ENCODE data around the gene ZXDA. TPM values are rescaled to one million over a fixed set of nuclear protein-coding genes. Genes with fewer than 3 reads are reported as not detected.

ZXDA gene
- total RNA-seq, 4 donors from 2014 or later = 8.1 to 9.1 (median 8.9) TPM

DNA sequence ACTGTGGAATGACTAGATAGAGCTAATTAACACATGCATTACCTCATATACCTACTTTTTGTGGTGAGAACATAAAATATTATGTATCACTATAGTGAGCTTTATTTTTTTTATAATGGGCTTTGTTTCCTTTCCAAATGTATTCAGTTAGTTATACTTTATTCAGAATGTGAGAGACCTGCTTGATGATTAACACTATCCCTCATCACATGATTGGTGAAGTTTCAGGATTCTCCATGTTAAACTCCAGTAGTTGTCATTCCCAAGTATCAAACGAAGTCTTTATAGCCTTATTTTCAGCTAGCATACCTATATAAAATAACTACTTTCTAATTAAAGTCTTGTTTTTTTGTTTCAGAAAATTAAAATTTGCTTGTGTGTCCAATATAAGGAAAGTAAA is 8.8 kb downstream of the ZXDA start:
- 45% methylated on average over 1 of the region's 1 CpG for WGBS
- Histone ChIP-seq H3K4me3 (no peak overlapping the region), H3K27ac (replicated peaks in 1 of 4) (peak overlapping the region in 3 of 4 donors; percentile 48 to 66 (median 57)), H3K9me3 (no peaks in the 10 kb centered on the region), H3K4me1 (peaks cover 6 to 58% (median 27%) of the 10 kb centered on the region in 4 donors), H3K36me3 (no peaks in the 10 kb centered on the region), H3K27me3 (no peaks in the 10 kb centered on the region)
- TF ChIP-seq POLR2A (IDR thresholded peaks at IDR 0.05; ENCODE audit: low read depth) = no peak
- TF ChIP-seq, protein P1, sequence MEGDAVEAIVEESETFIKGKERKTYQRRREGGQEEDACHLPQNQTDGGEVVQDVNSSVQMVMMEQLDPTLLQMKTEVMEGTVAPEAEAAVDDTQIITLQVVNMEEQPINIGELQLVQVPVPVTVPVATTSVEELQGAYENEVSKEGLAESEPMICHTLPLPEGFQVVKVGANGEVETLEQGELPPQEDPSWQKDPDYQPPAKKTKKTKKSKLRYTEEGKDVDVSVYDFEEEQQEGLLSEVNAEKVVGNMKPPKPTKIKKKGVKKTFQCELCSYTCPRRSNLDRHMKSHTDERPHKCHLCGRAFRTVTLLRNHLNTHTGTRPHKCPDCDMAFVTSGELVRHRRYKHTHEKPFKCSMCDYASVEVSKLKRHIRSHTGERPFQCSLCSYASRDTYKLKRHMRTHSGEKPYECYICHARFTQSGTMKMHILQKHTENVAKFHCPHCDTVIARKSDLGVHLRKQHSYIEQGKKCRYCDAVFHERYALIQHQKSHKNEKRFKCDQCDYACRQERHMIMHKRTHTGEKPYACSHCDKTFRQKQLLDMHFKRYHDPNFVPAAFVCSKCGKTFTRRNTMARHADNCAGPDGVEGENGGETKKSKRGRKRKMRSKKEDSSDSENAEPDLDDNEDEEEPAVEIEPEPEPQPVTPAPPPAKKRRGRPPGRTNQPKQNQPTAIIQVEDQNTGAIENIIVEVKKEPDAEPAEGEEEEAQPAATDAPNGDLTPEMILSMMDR (IDR thresholded peaks at IDR 0.05) = no peak
- no peak for TF ChIP-seq POLR2AphosphoS5 (IDR thresholded peaks at IDR 0.05)
- no peak for TF ChIP-seq EP300 (IDR thresholded peaks at IDR 0.05)
- intact Hi-C loops (cut with DNase I) = no loop called here
- no peak for DNase-seq (ENCODE audit: extremely low spot score)

DNA sequence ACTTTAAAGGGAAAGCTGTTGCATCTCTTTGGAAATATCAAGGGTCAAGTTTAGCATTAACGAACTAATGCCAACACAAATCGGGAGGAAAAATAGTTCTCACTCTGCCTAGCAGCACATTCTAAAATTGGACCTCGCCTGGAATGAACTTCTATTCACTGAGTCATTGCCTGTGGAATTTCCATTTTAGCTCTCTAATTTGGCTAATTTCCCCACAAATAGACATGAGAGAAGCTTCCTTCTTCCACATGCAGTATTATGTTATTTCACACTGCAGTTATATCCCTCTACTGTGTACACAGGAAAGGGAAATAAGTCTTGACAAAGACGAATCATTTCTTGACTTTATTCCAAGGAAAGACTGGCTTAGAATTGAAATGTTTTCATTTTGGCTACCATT is 9.3 kb downstream of the ZXDA start:
- 31% methylated on average over 4 of the region's 4 CpGs for WGBS
- no peaks in the 10 kb centered on the region for H3K36me3 ChIP-seq
- intact Hi-C loops (cut with DNase I) = no loop called here
- H3K9me3 ChIP-seq = no peaks in the 10 kb centered on the region
- peak overlapping the region in 2 of 4 donors; percentile 6 to 24 for H3K4me3 ChIP-seq
- DNase-seq (ENCODE audit: extremely low spot score) = no peak
- H3K27me3 ChIP-seq = no peaks in the 10 kb centered on the region
- H3K4me1 ChIP-seq = peaks cover 3 to 53% (median 23%) of the 10 kb centered on the region in 4 donors
- TF ChIP-seq, protein P1 (IDR thresholded peaks at IDR 0.05) = no peak
- TF ChIP-seq POLR2AphosphoS5 (IDR thresholded peaks at IDR 0.05) (peak in 1 of 2 donors; percentile 28), POLR2A (IDR thresholded peaks at IDR 0.05; ENCODE audit: low read depth) (no peak), EP300 (IDR thresholded peaks at IDR 0.05) (no peak)
- H3K27ac ChIP-seq (replicated peaks in 1 of 4) = peak overlapping the region; percentile 17 to 66 (median 52)

DNA sequence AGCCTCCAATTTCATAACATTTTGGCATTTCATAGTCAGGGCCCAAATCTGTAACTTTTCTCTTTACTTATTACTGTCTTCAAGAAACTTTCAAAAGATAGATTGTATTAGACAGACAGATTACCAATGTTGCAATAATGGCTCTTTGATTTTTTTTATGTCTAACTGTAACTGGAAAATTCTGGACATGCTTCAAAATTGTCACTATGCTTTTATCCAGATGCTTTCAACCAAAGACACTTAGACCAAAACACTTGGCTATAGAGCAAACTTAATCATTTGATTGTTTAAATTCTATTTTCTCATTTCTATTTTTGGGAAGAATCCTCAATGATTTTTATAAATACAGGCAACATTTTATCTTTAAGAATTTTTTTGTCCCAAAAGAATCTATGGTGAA is 10.4 kb downstream of the ZXDA start:
- intact Hi-C loops (cut with DNase I) = no loop called here

DNA sequence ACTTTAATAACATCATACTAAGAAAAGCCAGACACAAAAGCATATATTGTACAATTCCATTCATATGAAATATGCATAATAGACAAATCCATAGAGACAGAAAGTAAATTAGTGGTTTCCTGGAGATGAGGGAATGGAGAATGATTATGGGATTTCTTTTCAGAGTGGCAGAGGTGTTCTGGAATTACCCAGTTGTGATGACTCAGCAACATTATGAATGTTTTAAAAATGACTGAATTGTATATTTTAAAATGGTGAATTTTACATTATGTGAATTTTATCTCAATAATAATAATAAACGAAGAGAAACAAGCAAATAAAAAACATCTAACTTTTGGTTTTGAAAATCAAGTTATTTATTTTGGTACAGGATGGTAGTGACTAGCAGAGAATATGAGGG is 11.2 kb downstream of the ZXDA start:
- no peak for DNase-seq (ENCODE audit: extremely low spot score)
- intact Hi-C loops (cut with DNase I) = no loop called here
- Histone ChIP-seq H3K36me3 (no peaks in the 10 kb centered on the region), H3K9me3 (no peaks in the 10 kb centered on the region), H3K4me3 (no peak overlapping the region), H3K27me3 (no peaks in the 10 kb centered on the region), H3K27ac (replicated peaks in 1 of 4) (no peak overlapping the region), H3K4me1 (peaks cover 0 to 43% (median 15%) of the 10 kb centered on the region in 4 donors)
- TF ChIP-seq, protein P1 (IDR thresholded peaks at IDR 0.05) = no peak
- TF ChIP-seq POLR2AphosphoS5 (IDR thresholded peaks at IDR 0.05) (no peak), EP300 (IDR thresholded peaks at IDR 0.05) (no peak), POLR2A (IDR thresholded peaks at IDR 0.05; ENCODE audit: low read depth) (no peak)
- 40% methylated on average over 1 of the region's 1 CpG for WGBS

More for the DNA sequence above, 10.4 kb downstream of the ZXDA start:
- H3K9me3 ChIP-seq = no peaks in the 10 kb centered on the region
- TF ChIP-seq POLR2A (IDR thresholded peaks at IDR 0.05; ENCODE audit: low read depth) (no peak), POLR2AphosphoS5 (IDR thresholded peaks at IDR 0.05) (no peak)
- TF ChIP-seq, protein P1 (IDR thresholded peaks at IDR 0.05) = no peak
- H3K27ac ChIP-seq (replicated peaks in 1 of 4) = peak overlapping the region in 3 of 4 donors; percentile 48 to 66 (median 57)
- H3K4me1 ChIP-seq = peaks cover 0 to 49% (median 20%) of the 10 kb centered on the region in 4 donors
- DNase-seq (ENCODE audit: extremely low spot score) = no peak
- H3K27me3 ChIP-seq = no peaks in the 10 kb centered on the region
- H3K36me3 ChIP-seq = no peaks in the 10 kb centered on the region
- H3K4me3 ChIP-seq = no peak overlapping the region

DNA sequence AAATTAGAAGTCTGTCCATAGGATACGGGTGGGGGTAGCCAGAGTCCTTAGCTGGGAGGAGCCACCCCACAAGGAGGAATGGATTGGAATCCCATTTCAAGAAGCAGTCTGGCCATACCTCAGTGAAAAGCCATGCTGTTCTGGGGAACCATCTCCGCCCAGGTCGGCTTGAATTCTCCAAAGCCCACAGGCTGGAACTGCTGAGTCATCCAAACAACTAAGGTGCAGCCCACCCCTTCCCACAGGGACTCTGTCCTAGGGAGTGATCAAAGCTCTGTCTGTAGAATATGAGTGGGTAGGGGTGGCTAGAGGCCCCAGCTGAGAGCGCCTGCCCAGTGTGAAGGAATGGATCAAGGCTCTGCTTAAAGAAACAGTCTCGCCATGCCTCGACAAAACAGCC is 38.8 kb downstream of the ZXDA start:
- Histone ChIP-seq H3K4me3 (no peak overlapping the region), H3K9me3 (peaks cover 0 to 6% (median 0%) of the 10 kb centered on the region in 4 donors), H3K27me3 (no peaks in the 10 kb centered on the region), H3K27ac (replicated peaks in 1 of 4) (no peak overlapping the region), H3K4me1 (no peaks in the 10 kb centered on the region), H3K36me3 (no peaks in the 10 kb centered on the region)
- 81% methylated on average over 5 of the region's 6 CpGs for whole genome bisulfite sequencing
- intact Hi-C loops (cut with DNase I) = no loop called here
- DNase-seq (ENCODE audit: extremely low spot score) = no peak
- TF ChIP-seq, protein P1 (IDR thresholded peaks at IDR 0.05) = no peak
- TF ChIP-seq POLR2A (IDR thresholded peaks at IDR 0.05; ENCODE audit: low read depth) = no peak
- TF ChIP-seq EP300 (IDR thresholded peaks at IDR 0.05) = no peak
- no peak for TF ChIP-seq POLR2AphosphoS5 (IDR thresholded peaks at IDR 0.05)
